Gastroesophageal sphincter (tissue), 3 donors: ENCODE results near the gene BCL2L11.

Source experiments
- POLR2AphosphoS5 ChIP-seq: sonication (generic); formaldehyde crosslinking; IDR thresholded peaks from one replicate; pipeline ENCODE4 v1.6.1; 2017; ENCODE audit warnings: antibody characterized with exemption
- TF ChIP-seq, protein P1 (sequence below), 4 experiments: fragments of 200-600 bp in 2 of 4; fragments of 450-650 bp in 2 of 4; sonication (generic) in 1 of 4; IDR thresholded peaks; one replicate each; pipeline ENCODE4 v1.5.1; 2017 to 2019; ENCODE audit warnings: antibody characterized with exemption in 4 of 4, mild to moderate bottlenecking in 2 of 4, moderate library complexity in 2 of 4

DNA sequence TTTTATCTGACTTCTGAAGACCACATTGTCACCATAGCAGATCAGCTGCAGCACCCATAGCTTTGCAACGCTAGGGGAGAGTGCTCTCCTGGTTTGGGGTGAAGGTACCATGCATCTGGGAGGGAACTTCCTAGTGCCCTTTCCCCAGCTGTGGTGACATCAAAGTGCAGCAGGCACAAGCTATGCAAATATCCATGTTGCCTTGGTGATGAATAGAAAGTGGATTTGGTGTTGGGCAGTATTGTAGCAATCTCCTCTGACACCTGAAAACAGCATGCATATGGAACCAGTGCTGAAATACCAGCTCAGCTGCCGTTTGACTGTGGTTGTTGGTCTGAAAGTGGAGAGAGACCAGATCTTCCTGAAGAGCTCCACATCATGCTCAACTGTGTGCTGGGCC is 37.1 kb downstream of the BCL2L11 start:
- TF ChIP-seq, protein P1, sequence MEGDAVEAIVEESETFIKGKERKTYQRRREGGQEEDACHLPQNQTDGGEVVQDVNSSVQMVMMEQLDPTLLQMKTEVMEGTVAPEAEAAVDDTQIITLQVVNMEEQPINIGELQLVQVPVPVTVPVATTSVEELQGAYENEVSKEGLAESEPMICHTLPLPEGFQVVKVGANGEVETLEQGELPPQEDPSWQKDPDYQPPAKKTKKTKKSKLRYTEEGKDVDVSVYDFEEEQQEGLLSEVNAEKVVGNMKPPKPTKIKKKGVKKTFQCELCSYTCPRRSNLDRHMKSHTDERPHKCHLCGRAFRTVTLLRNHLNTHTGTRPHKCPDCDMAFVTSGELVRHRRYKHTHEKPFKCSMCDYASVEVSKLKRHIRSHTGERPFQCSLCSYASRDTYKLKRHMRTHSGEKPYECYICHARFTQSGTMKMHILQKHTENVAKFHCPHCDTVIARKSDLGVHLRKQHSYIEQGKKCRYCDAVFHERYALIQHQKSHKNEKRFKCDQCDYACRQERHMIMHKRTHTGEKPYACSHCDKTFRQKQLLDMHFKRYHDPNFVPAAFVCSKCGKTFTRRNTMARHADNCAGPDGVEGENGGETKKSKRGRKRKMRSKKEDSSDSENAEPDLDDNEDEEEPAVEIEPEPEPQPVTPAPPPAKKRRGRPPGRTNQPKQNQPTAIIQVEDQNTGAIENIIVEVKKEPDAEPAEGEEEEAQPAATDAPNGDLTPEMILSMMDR (IDR thresholded peaks at IDR 0.05): no peak
- TF ChIP-seq POLR2AphosphoS5: no peak
